ENCODE data around the gene PIGU.

- TF ChIP-seq KLF16 (tag by site-specific recombination; IDR thresholded peaks at IDR 0.05) (no peak), ZNF398 (tag by site-specific recombination; IDR thresholded peaks at IDR 0.05) (no peak), HIC1 (tag by site-specific recombination; IDR thresholded peaks at IDR 0.05) (no peak), CTCF (tag by site-specific recombination; IDR thresholded peaks at IDR 0.05) (no peak), ZNF114 (tag by site-specific recombination; IDR thresholded peaks at IDR 0.05) (no peak), ZNF140 (tag by site-specific recombination; IDR thresholded peaks at IDR 0.05) (no peak), BCL6B (tag by site-specific recombination; IDR thresholded peaks at IDR 0.05) (no peak), ZNF416 (tag by site-specific recombination; IDR thresholded peaks at IDR 0.05) (no peak), ZNF747 (tag by site-specific recombination; IDR thresholded peaks at IDR 0.05) (no peak), BCL11B (tag by site-specific recombination; IDR thresholded peaks at IDR 0.05; ENCODE audit: low read depth) (no peak), ZNF645 (tag by site-specific recombination; IDR thresholded peaks at IDR 0.05) (no peak), ZNF704 (tag by site-specific recombination; IDR thresholded peaks at IDR 0.05) (no peak), ZNF639 (tag by site-specific recombination; IDR thresholded peaks at IDR 0.05) (no peak), ZNF239 (tag by site-specific recombination; IDR thresholded peaks at IDR 0.05) (no peak)
These were observed 112.1 kb downstream of the PIGU start for GRCh38 chr20:34564833-34565232.

All from HEK293 (cell line).